Rectal smooth muscle tissue (tissue), 1 donor: ENCODE data around the gene ALPI.
"Not testable (repeated sequence)": the region's sequence is repeated elsewhere in the genome, so short reads cannot be mapped to it uniquely, and the experiment has no call there.

ENCODE experiments used
- H3K27ac ChIP-seq: one replicate; pipeline ENCODE4 v1.7.0; 2013; ENCODE audit warnings: low read depth, low read length, inconsistent platforms
- H3K27me3 ChIP-seq: one replicate; pipeline ENCODE4 v1.7.0; 2013; ENCODE audit warnings: low read length; ENCODE audit not compliant: control insufficient read depth, insufficient read depth
- H3K36me3 ChIP-seq: one replicate; pipeline ENCODE4 v1.7.0; 2013; ENCODE audit warnings: low read length; ENCODE audit not compliant: control insufficient read depth, insufficient read depth
- H3K4me1 ChIP-seq: one replicate; pipeline ENCODE4 v1.7.0; 2013; ENCODE audit warnings: low read length; ENCODE audit not compliant: control insufficient read depth, insufficient read depth
- H3K4me3 ChIP-seq: one replicate; pipeline ENCODE4 v1.7.0; 2013; ENCODE audit warnings: low read length
- H3K9ac ChIP-seq: one replicate; pipeline ENCODE4 v1.7.0; 2013; ENCODE audit warnings: low read length

The ALPI gene

GRCh38 chr2:232416521-232417470 lies 39.2 kb upstream of the ALPI start:
- H3K36me3 ChIP-seq, result no peaks in the 10 kb centered on the region
- H3K27ac ChIP-seq, result no peak overlapping the region
- no peak overlapping the region for H3K9ac ChIP-seq
- H3K4me1 ChIP-seq, result no peaks in the 10 kb centered on the region
- H3K4me3 ChIP-seq, result no peak overlapping the region
- H3K27me3 ChIP-seq, result peaks cover 32% of the 10 kb centered on the region

- Histone ChIP-seq H3K9ac (no peak overlapping the region), H3K4me1 (no peaks in the 10 kb centered on the region), H3K4me3 (no peak overlapping the region), H3K27me3 (peaks cover 34% of the 10 kb centered on the region), H3K36me3 (no peaks in the 10 kb centered on the region), H3K27ac (no peak overlapping the region)
Measured at GRCh38 chr2:232417489-232417888, 38.5 kb upstream of the ALPI start.

GRCh38 chr2:232418056-232418455 lies 37.9 kb upstream of the ALPI start:
- Histone ChIP-seq H3K4me3 (no peak overlapping the region), H3K27ac (no peak overlapping the region), H3K27me3 (peaks cover 34% of the 10 kb centered on the region), H3K36me3 (no peaks in the 10 kb centered on the region), H3K9ac (no peak overlapping the region), H3K4me1 (no peaks in the 10 kb centered on the region)

- no peak overlapping the region for H3K9ac ChIP-seq
- peaks cover 34% of the 10 kb centered on the region for H3K27me3 ChIP-seq
- no peaks in the 10 kb centered on the region for H3K4me1 ChIP-seq
- H3K36me3 ChIP-seq, result no peaks in the 10 kb centered on the region
- H3K4me3 ChIP-seq, result peak overlapping the region; percentile 29
- no peak overlapping the region for H3K27ac ChIP-seq
Measured at GRCh38 chr2:232418466-232419244, 37.3 kb upstream of the ALPI start.

GRCh38 chr2:232419245-232420072 lies 36.5 kb upstream of the ALPI start:
- Histone ChIP-seq H3K36me3 (no peaks in the 10 kb centered on the region), H3K4me1 (no peaks in the 10 kb centered on the region), H3K9ac (no peak overlapping the region), H3K4me3 (peak overlapping the region; percentile 29), H3K27me3 (peaks cover 34% of the 10 kb centered on the region), H3K27ac (no peak overlapping the region)

- Histone ChIP-seq H3K36me3 (no peaks in the 10 kb centered on the region), H3K4me3 (peak overlapping the region; percentile 36), H3K27ac (no peak overlapping the region), H3K9ac (no peak overlapping the region), H3K4me1 (no peaks in the 10 kb centered on the region), H3K27me3 (peaks cover 34% of the 10 kb centered on the region)
Measured at GRCh38 chr2:232420073-232420454, 35.9 kb upstream of the ALPI start.

- Histone ChIP-seq H3K4me3 (peak overlapping the region; percentile 36), H3K27me3 (peaks cover 34% of the 10 kb centered on the region), H3K9ac (no peak overlapping the region), H3K4me1 (no peaks in the 10 kb centered on the region), H3K36me3 (no peaks in the 10 kb centered on the region), H3K27ac (no peak overlapping the region)
Measured at GRCh38 chr2:232420463-232421188, 35.3 kb upstream of the ALPI start.

GRCh38 chr2:232421189-232421785 lies 34.7 kb upstream of the ALPI start:
- H3K36me3 ChIP-seq, result no peaks in the 10 kb centered on the region
- H3K27me3 ChIP-seq, result peaks cover 34% of the 10 kb centered on the region
- no peaks in the 10 kb centered on the region for H3K4me1 ChIP-seq
- no peak overlapping the region for H3K27ac ChIP-seq
- H3K4me3 ChIP-seq, result no peak overlapping the region
- H3K9ac ChIP-seq, result no peak overlapping the region

- no peak overlapping the region for H3K4me3 ChIP-seq
- H3K4me1 ChIP-seq, result no peaks in the 10 kb centered on the region
- H3K27me3 ChIP-seq, result peaks cover 31% of the 10 kb centered on the region
- H3K36me3 ChIP-seq, result no peaks in the 10 kb centered on the region
- no peak overlapping the region for H3K9ac ChIP-seq
- H3K27ac ChIP-seq, result no peak overlapping the region
Measured at GRCh38 chr2:232422051-232422450, 33.9 kb upstream of the ALPI start.

GRCh38 chr2:232422996-232423395 lies 33.0 kb upstream of the ALPI start:
- H3K4me1 ChIP-seq, H3K4me3 ChIP-seq, H3K36me3 ChIP-seq, H3K27ac ChIP-seq, H3K9ac ChIP-seq: not testable (repeated sequence)
- peaks cover 31% of the 10 kb centered on the region for H3K27me3 ChIP-seq

- H3K36me3 ChIP-seq, H3K4me3 ChIP-seq, H3K4me1 ChIP-seq, H3K27ac ChIP-seq, H3K9ac ChIP-seq: not testable (repeated sequence)
- H3K27me3 ChIP-seq, result peaks cover 27% of the 10 kb centered on the region
Measured at GRCh38 chr2:232423407-232423806, 32.5 kb upstream of the ALPI start.
